T-cell (primary cell): Measurements from ENCODE around the gene AMZ1. TPM values are rescaled to one million over a fixed set of nuclear protein-coding genes. Genes with fewer than 3 reads are reported as not detected.

Experiments used
- ATAC-seq, 4 experiments: fragments of 200-7000 bp in 3 of 4; fragments of 150-1000 bp in 1 of 4; cut with Tn5 transposase; replicated peaks in 1 of 4; 1 replicate in 3 of 4; 2 replicates in 1 of 4; pipeline ENCODE4 v1.10.0; 2021; ENCODE audit warnings: moderate library complexity in 3 of 4, mild to moderate bottlenecking in 2 of 4, moderate number of reproducible peaks in 1 of 4
- CTCF ChIA-PET, 2 donors: fragments of 300-600 bp; sonication (Branson Sonifier 250); formaldehyde crosslinking; loops; one replicate each; lab custom pipeline; 2022; ENCODE audit warnings: antibody characterized with exemption in 2 of 2; lab: Charles Lee
- POLR2A ChIA-PET, 2 donors: fragments of 300-600 bp; sonication (Branson Sonifier 250); formaldehyde crosslinking; loops; one replicate each; lab custom pipeline; 2022; ENCODE audit warnings: antibody characterized with exemption in 2 of 2; lab: Charles Lee
- DNase-seq, 35 experiments: peaks; one replicate each; pipeline versions ENCODE4 v3.0.0 to v3.0.0-alpha.2; 2013 to 2023
- H3K27ac ChIP-seq: one replicate; pipeline ENCODE4 v1.5.1; 2013; ENCODE audit warnings: low read length
- H3K27me3 ChIP-seq, 2 experiments: replicated peaks in 1 of 2; 1 replicate in 1 of 2; 2 replicates in 1 of 2; pipeline versions ENCODE4 v1.6.1 to v1.7.0; 2013; ENCODE audit warnings: low read length in 1 of 2, mixed read lengths in 1 of 2; ENCODE audit not compliant: control insufficient read depth in 2 of 2, insufficient read depth in 2 of 2; ENCODE audit errors: extremely low read depth in 1 of 2
- H3K36me3 ChIP-seq, 2 donors: 1 replicate in 1 of 2; 2 replicates in 1 of 2; pipeline versions ENCODE4 v1.6.1 to v1.7.0; 2013; ENCODE audit warnings: low read length in 1 of 2; ENCODE audit not compliant: control insufficient read depth in 2 of 2, insufficient read depth in 1 of 2; ENCODE audit errors: extremely low read depth in 1 of 2
- H3K4me1 ChIP-seq, 2 experiments: 1 replicate in 1 of 2; 2 replicates in 1 of 2; pipeline versions ENCODE4 v1.6.1 to v1.7.0; 2013; ENCODE audit warnings: low read length in 2 of 2, mixed read lengths in 1 of 2; ENCODE audit not compliant: insufficient read depth in 2 of 2, control insufficient read depth in 1 of 2; ENCODE audit errors: extremely low read depth in 1 of 2
- H3K4me3 ChIP-seq, 2 donors: 1 replicate in 1 of 2; 2 replicates in 1 of 2; pipeline versions ENCODE4 v1.5.1 to v1.7.0; 2013; ENCODE audit warnings: mild to moderate bottlenecking in 2 of 2, low read length in 1 of 2, moderate library complexity in 1 of 2; ENCODE audit not compliant: control insufficient read depth in 1 of 2; ENCODE audit errors: extremely low read depth in 1 of 2
- H3K9me3 ChIP-seq: 2 replicates; pipeline ENCODE4 v1.7.0; 2013
- H3K27ac Mint-ChIP-seq, 2 donors: one replicate each; pipeline ENCODE4 v1.8.0; 2020 to 2021; ENCODE audit warnings: mild to moderate bottlenecking in 2 of 2, mixed read lengths in 2 of 2
- H3K27me3 Mint-ChIP-seq, 2 donors: one replicate each; pipeline ENCODE4 v1.8.0; 2021 to 2022; ENCODE audit warnings: mixed read lengths in 2 of 2
- H3K36me3 Mint-ChIP-seq: one replicate; pipeline ENCODE4 v1.8.0; 2021; ENCODE audit warnings: mixed read lengths
- H3K4me1 Mint-ChIP-seq, 3 donors: one replicate each; pipeline ENCODE4 v1.8.0; 2020 to 2022; ENCODE audit warnings: mixed read lengths in 3 of 3, mild to moderate bottlenecking in 1 of 3
- H3K4me3 Mint-ChIP-seq, 3 donors: one replicate each; pipeline ENCODE4 v1.8.0; 2020 to 2022; ENCODE audit warnings: mild to moderate bottlenecking in 3 of 3, mixed read lengths in 3 of 3, moderate library complexity in 3 of 3
- H3K9me3 Mint-ChIP-seq, 3 donors: one replicate each; pipeline ENCODE4 v1.8.0; 2020 to 2022; ENCODE audit warnings: mixed read lengths in 3 of 3
- WGBS: methylation state at CpG from one replicate; pipeline ENCODE4 v1.1.5; 2013; ENCODE audit warnings: missing lambda C conversion rate; ENCODE audit not compliant: insufficient coverage; 5-methylcytosine and 5-hydroxymethylcytosine counted together
- total RNA-seq, 35 experiments: library from RNA in 6 of 35; stranded (reverse) in 6 of 35; fragments of 120-200 nt in 1 of 35; gene quantifications; one replicate each; pipeline versions ENCODE4 v1.2.1 to v1.2.4 and lab custom pipeline; 2013 to 2026

The AMZ1 gene
- total RNA-seq, 5 donors from 2014 or later (not counting 1 experiment from before 2014, with no cell fraction given): 0.09 to 0.79 (median 0.30) TPM

DNA sequence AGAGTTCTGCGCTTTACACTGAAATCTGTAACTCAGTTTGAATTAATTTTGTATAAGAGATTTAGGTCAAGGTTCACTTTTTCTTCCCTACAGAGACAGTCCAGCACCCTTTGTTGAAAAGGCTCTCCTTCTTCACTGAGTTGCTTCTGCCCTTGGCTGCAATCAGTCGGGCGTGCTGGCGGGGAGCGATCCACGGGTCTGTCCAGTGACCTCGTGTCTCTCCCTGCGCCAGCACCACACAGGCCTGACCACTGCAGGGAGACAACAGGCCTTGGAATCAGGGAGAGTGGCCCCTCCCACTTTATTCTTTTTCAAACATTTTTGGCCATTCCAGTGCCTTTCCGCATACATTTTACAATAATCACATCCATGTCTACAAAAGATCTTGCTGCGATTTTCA, 66.9 kb downstream of the AMZ1 start:
- H3K27ac ChIP-seq: no peak overlapping the region
- ATAC-seq (no peak), DNase-seq (no peak)
- no peaks in the 10 kb centered on the region for H3K9me3 Mint-ChIP-seq
- H3K4me3 Mint-ChIP-seq: no peak overlapping the region
- WGBS: 97% methylated on average over 9 of the region's 10 CpGs
- no peaks in the 10 kb centered on the region for H3K36me3 ChIP-seq
- H3K4me1 Mint-ChIP-seq: peaks cover 21 to 30% (median 24%) of the 10 kb centered on the region in 3 donors
- no peaks in the 10 kb centered on the region for H3K27me3 Mint-ChIP-seq
- H3K36me3 Mint-ChIP-seq: peaks cover 48% of the 10 kb centered on the region
- POLR2A ChIA-PET: no interaction called here
- no peaks in the 10 kb centered on the region for H3K27me3 ChIP-seq
- no peaks in the 10 kb centered on the region for H3K9me3 ChIP-seq
- no peak overlapping the region for H3K4me3 ChIP-seq
- peaks cover 0 to 19% of the 10 kb centered on the region in 2 experiments for H3K4me1 ChIP-seq
- no peak overlapping the region for H3K27ac Mint-ChIP-seq
- CTCF ChIA-PET: no interaction called here

DNA sequence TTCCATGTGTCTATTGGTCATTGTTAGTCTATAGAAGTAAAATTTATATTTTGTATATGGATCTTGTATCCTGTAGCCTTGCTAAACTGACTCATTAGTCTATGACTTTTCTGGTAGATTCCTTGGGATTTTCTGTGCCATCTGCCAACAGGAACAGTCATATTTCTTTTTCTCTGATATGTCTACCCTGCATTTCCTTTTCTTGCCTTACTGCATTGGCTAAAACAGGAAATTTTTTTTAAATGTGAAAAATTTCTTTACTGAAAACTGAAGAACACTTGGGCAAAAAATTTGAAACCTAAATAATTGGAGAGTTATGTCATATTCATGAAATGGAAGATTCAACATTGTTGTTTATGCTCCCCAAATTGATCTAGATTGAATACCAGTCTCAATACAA, 67.5 kb downstream of the AMZ1 start:
- DNase-seq (no peak), ATAC-seq (no peak)
- Mint-ChIP-seq H3K36me3 (peaks cover 49% of the 10 kb centered on the region), H3K27me3 (no peaks in the 10 kb centered on the region), H3K27ac (no peak overlapping the region), H3K9me3 (no peaks in the 10 kb centered on the region), H3K4me1 (peaks cover 27 to 35% (median 30%) of the 10 kb centered on the region in 3 donors), H3K4me3 (no peak overlapping the region)
- H3K9me3 ChIP-seq: no peaks in the 10 kb centered on the region
- no peak overlapping the region for H3K27ac ChIP-seq
- H3K4me1 ChIP-seq: peaks cover 0 to 25% of the 10 kb centered on the region in 2 experiments
- CTCF ChIA-PET: no interaction called here
- H3K27me3 ChIP-seq: no peaks in the 10 kb centered on the region
- POLR2A ChIA-PET: no interaction called here
- no peaks in the 10 kb centered on the region for H3K36me3 ChIP-seq
- H3K4me3 ChIP-seq: no peak overlapping the region

DNA sequence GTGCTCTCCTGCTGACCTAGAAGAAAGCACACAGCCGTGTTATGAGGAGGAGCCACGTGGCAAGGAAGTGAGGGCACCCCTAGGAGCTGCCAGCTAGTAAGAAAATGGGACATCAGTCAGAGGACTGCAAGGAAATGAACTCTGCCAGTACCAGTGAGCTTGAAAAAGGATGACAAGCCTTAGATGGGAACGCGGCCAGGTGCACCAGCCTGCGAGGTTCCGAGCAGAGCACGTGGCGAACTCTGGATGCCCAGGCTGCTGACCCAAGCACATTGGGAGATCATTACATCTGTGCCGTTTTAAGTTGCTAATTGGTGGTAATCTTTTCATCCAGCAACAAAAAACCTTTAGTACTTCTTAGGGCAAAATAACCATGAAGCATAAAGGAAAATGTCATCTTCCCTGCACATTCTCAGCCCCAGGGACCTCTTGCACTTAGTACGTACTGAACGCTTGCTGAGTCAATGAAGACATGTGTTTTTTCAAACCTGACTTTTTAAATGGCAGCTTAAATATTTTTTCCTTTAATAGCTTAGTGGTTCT, 69.4 kb downstream of the AMZ1 start:
- Mint-ChIP-seq H3K4me3 (no peak overlapping the region), H3K4me1 (peaks cover 35 to 40% (median 39%) of the 10 kb centered on the region in 3 donors), H3K9me3 (no peaks in the 10 kb centered on the region), H3K27ac (peak overlapping the region; percentile 91 to 96), H3K36me3 (peaks cover 58% of the 10 kb centered on the region), H3K27me3 (no peaks in the 10 kb centered on the region)
- Histone ChIP-seq H3K36me3 (peaks cover 0 to 2% of the 10 kb centered on the region in 2 donors), H3K9me3 (no peaks in the 10 kb centered on the region), H3K4me1 (peaks cover 0 to 30% of the 10 kb centered on the region in 2 experiments), H3K4me3 (no peak overlapping the region), H3K27me3 (no peaks in the 10 kb centered on the region), H3K27ac (no peak overlapping the region)
- CTCF ChIA-PET: no interaction called here
- ATAC-seq (peak in 1 of 4 experiments; percentile 3), DNase-seq (no peak)
- WGBS: 63% methylated on average over 6 of the region's 11 CpGs
- POLR2A ChIA-PET: interaction anchor here in 1 of 2 donors (0.6 kb wide), 1 partner anchor 533 kb away, joined by 16 read pairs; no protein-coding TSS in a partner anchor

DNA sequence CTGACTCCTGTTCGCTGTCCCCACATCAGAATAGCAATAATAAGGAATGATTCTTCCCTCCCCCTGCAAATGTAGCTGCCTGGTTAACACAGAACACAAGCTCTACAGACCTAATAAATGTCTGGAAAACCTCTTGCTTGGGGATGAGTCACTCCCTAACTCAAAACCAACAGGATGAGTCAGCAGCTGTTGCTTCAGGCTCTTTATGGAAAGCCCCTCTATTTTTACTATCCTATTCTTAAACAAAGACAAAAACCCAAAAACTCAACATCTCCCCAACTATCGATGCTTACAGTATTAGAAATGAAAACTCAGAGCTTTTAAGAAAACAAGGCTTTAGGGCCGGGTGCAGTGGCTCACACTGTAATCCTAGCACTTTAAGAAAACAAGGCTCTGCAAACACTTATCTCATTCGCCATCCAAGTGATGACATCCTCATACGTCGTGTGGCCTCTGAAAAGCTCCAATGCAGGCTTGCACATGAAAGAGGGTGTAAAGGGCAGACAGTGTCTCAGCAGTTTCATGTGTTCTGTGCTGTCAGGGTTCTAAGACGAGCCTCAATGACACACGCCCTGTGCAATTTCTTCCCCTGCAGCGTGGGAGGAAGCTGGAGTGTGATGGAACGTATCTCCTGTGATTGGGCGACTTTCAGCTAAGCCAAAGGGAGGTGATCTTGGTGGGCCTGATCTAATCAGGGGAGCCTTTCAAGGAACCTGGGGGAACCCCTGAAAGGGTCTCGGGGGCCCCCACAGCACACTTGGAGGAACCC, 70.1 kb downstream of the AMZ1 start:
- ATAC-seq (peak; percentile 72 to 82 (median 80)), DNase-seq (peak in 8 of 35 experiments; percentile 14 to 41 (median 27))
- Histone ChIP-seq H3K36me3 (peaks cover 0 to 8% of the 10 kb centered on the region in 2 donors), H3K9me3 (no peaks in the 10 kb centered on the region), H3K4me3 (no peak overlapping the region), H3K4me1 (peaks cover 0 to 30% of the 10 kb centered on the region in 2 experiments), H3K27ac (peak overlapping the region; percentile 19), H3K27me3 (no peaks in the 10 kb centered on the region)
- POLR2A ChIA-PET: interaction anchor here in 1 of 2 donors (0.6 kb wide), 1 partner anchor 532 kb away, joined by 16 read pairs; no protein-coding TSS in a partner anchor
- H3K4me3 Mint-ChIP-seq: peak overlapping the region in 2 of 3 donors; percentile 6 to 60
- peaks cover 58% of the 10 kb centered on the region for H3K36me3 Mint-ChIP-seq
- WGBS: 29% methylated on average over 8 of the region's 12 CpGs
- CTCF ChIA-PET: interaction anchor here in 1 of 2 donors (0.6 kb wide), 1 partner anchor 48 kb away, joined by 3 read pairs; no protein-coding TSS in a partner anchor
- peaks cover 35 to 40% (median 39%) of the 10 kb centered on the region in 3 donors for H3K4me1 Mint-ChIP-seq
- H3K27ac Mint-ChIP-seq: peak overlapping the region; percentile 91 to 96
- H3K9me3 Mint-ChIP-seq: no peaks in the 10 kb centered on the region
- no peaks in the 10 kb centered on the region for H3K27me3 Mint-ChIP-seq

DNA sequence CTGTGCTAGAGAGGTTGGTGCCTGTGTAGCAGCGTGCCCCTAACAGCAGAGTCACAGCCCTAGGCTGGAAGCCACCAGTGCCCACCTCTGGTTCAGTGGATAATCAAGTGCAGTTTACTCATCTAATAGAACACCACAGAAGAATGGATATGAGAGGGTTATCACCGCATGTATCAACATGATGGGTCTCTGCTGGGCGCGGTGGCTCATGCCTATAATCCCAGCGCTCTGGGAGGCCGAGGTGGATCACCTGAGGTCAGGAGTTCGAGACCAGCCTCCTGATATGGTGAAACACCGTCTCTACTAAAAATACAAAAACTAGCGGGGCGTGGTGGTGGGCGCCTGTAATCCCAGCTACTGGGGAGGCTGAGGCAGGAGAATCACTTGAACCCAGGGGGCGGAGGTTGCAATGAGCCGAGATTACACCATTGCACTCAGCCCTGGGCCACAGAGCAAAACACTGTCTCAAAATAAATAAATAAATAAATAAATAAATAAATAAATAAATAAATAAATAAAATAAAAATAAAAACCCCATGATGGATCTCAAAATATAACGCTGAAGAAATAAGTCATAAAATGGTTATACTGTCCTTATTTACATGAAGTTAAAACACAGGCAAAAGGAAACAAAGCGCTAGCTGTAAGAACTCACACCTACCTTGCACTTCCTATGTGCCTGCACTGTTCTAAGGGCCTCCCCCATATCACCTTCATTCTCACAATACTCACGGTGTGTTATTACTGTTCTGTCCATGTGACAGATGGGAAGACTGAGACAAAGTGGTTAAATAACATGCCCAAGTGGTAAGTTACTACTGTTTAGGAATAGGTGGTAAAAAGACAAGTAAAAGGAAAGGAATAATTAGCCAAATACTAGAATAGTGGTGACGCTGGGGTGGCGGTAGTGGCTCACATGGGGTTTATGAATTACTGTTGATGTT, 70.9 kb downstream of the AMZ1 start:
- no peaks in the 10 kb centered on the region for H3K27me3 Mint-ChIP-seq
- H3K27me3 ChIP-seq: no peaks in the 10 kb centered on the region
- H3K27ac ChIP-seq: no peak overlapping the region
- ChIA-PET POLR2A (no interaction called here), CTCF (interaction anchor here in 1 of 2 donors (0.6 kb wide), 1 partner anchor 47 kb away, joined by 3 read pairs; no protein-coding TSS in a partner anchor)
- DNase-seq (peak in 1 of 35 experiments; percentile 20), ATAC-seq (peak in 1 of 4 experiments; percentile 51)
- no peaks in the 10 kb centered on the region for H3K9me3 Mint-ChIP-seq
- 83% methylated on average over 6 of the region's 18 CpGs for WGBS
- peaks cover 55% of the 10 kb centered on the region for H3K36me3 Mint-ChIP-seq
- peak overlapping the region; percentile 91 to 96 for H3K27ac Mint-ChIP-seq
- H3K4me1 ChIP-seq: peaks cover 0 to 30% of the 10 kb centered on the region in 2 experiments
- H3K4me3 ChIP-seq: no peak overlapping the region
- H3K9me3 ChIP-seq: no peaks in the 10 kb centered on the region
- peaks cover 0 to 9% of the 10 kb centered on the region in 2 donors for H3K36me3 ChIP-seq
- H3K4me1 Mint-ChIP-seq: peaks cover 35 to 40% (median 39%) of the 10 kb centered on the region in 3 donors
- peak overlapping the region in 1 of 3 donors; percentile 60 for H3K4me3 Mint-ChIP-seq

DNA sequence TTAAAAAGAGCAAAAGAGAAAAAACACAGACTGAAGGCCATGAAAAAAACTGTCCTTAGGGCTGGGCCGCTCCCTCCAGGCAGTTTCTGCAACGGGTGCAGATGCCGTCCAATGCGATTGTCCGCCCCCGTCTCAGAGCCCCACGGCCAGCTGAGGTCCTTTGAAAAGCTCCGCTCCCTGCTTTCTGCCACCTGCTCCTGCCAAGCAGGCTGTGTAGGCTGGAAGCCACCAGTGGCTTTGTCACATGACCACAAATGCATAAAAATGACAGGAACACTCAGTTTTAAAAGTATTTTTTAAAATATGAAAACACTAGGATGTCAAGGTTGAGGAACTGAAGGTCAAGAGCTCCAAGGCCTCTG, 71.7 kb downstream of the AMZ1 start:
- Histone ChIP-seq H3K27ac (no peak overlapping the region), H3K4me1 (peaks cover 0 to 30% of the 10 kb centered on the region in 2 experiments), H3K4me3 (no peak overlapping the region), H3K9me3 (no peaks in the 10 kb centered on the region), H3K27me3 (no peaks in the 10 kb centered on the region), H3K36me3 (peaks cover 0 to 9% of the 10 kb centered on the region in 2 donors)
- ChIA-PET CTCF (no interaction called here), POLR2A (no interaction called here)
- Mint-ChIP-seq H3K4me1 (peaks cover 35 to 40% (median 39%) of the 10 kb centered on the region in 3 donors), H3K27me3 (no peaks in the 10 kb centered on the region), H3K36me3 (peaks cover 52% of the 10 kb centered on the region), H3K9me3 (no peaks in the 10 kb centered on the region), H3K27ac (no peak overlapping the region), H3K4me3 (no peak overlapping the region)
- DNase-seq (no peak), ATAC-seq (no peak)
- 70% methylated on average over 3 of the region's 8 CpGs for WGBS
